HL-60 (cell line): ENCODE results near the gene CLCNKA.
"Not testable (repeated sequence)": the region's sequence is repeated elsewhere in the genome, so short reads cannot be mapped to it uniquely, and the experiment has no call there.

ENCODE experiments used
- DNase-seq, 2 experiments: peaks; one replicate each; pipeline ENCODE4 v3.0.0-alpha.2; 2010 to 2020; ENCODE audit warnings: low read depth in 1 of 2, low spot score in 1 of 2
- H3K27ac ChIP-seq: fragments of 250-450 bp; sonication (Bioruptor Pico); replicated peaks from 2 replicates; pipeline ENCODE4 v1.5.1; 2020; ENCODE audit warnings: mild to moderate bottlenecking, moderate library complexity
- H3K27me3 ChIP-seq: fragments of 250-450 bp; sonication (Bioruptor Pico); 2 replicates; pipeline ENCODE4 v1.5.1; 2021; ENCODE audit warnings: mild to moderate bottlenecking, moderate library complexity; ENCODE audit not compliant: insufficient read depth, poor library complexity, severe bottlenecking
- H3K4me3 ChIP-seq: replicated peaks from 2 replicates; pipeline ENCODE4 v1.5.1; 2011; ENCODE audit warnings: mild to moderate bottlenecking, control low read depth, low read length; ENCODE audit not compliant: insufficient read depth
- CTCF ChIP-seq: IDR thresholded peaks from one replicate; pipeline ENCODE4 v1.5.1; 2011; ENCODE audit warnings: low read length, control low read depth, inconsistent platforms; ENCODE audit not compliant: insufficient read depth
- GABPA ChIP-seq: IDR thresholded peaks from 2 replicates; pipeline ENCODE4 v1.6.1; 2012; ENCODE audit warnings: low read depth
- POLR2AphosphoS5 ChIP-seq: IDR thresholded peaks from 2 replicates; pipeline ENCODE4 v1.6.1; 2012; ENCODE audit warnings: low read depth
- REST ChIP-seq: IDR thresholded peaks from 2 replicates; pipeline ENCODE4 v1.6.1; 2012; ENCODE audit warnings: low read depth; ENCODE audit not compliant: insufficient replicate concordance
- SPI1 ChIP-seq: IDR thresholded peaks from 2 replicates; pipeline ENCODE4 v1.6.1; 2012; ENCODE audit warnings: low read depth, mild to moderate bottlenecking, borderline replicate concordance

CLCNKA gene

GRCh38 chr1:16038620-16038912, 16.7 kb downstream of the CLCNKA start:
- no peak for DNase-seq
- no peak for TF ChIP-seq GABPA
- no peaks in the 10 kb centered on the region for H3K27me3 ChIP-seq
- H3K4me3 ChIP-seq = no peak overlapping the region
- H3K27ac ChIP-seq = no peak overlapping the region

- H3K27ac ChIP-seq, H3K27me3 ChIP-seq, DNase-seq, H3K4me3 ChIP-seq: not testable (repeated sequence)
Observed at GRCh38 chr1:16039871-16040270, 18.0 kb downstream of the CLCNKA start.

GRCh38 chr1:16041200-16041599, 19.4 kb downstream of the CLCNKA start:
- Histone ChIP-seq H3K27me3 (no peaks in the 10 kb centered on the region), H3K4me3 (no peak overlapping the region), H3K27ac (no peak overlapping the region)
- DNase-seq = no peak
- TF ChIP-seq POLR2AphosphoS5 = no peak
- no peak for TF ChIP-seq REST
- no peak for TF ChIP-seq GABPA
- TF ChIP-seq CTCF = no peak
- no peak for TF ChIP-seq SPI1

GRCh38 chr1:16042096-16042495, 20.3 kb downstream of the CLCNKA start:
- DNase-seq = no peak
- no peak overlapping the region for H3K27ac ChIP-seq
- peaks cover 2% of the 10 kb centered on the region for H3K27me3 ChIP-seq
- TF ChIP-seq POLR2AphosphoS5 (no peak), GABPA (no peak), SPI1 (no peak), REST (no peak), CTCF (no peak)
- H3K4me3 ChIP-seq = no peak overlapping the region

- DNase-seq, H3K4me3 ChIP-seq, H3K27ac ChIP-seq, H3K27me3 ChIP-seq: not testable (repeated sequence)
Observed at GRCh38 chr1:16042654-16043053, 20.8 kb downstream of the CLCNKA start.
